HG02870 (cell line): ENCODE measurements around the gene NISCH.

Experiments
- ATAC-seq: cut with Tn5 transposase; IDR thresholded peaks from one replicate; pipeline ENCODE4 v1.9.1; 2021; ENCODE audit warnings: mild to moderate bottlenecking, moderate library complexity; ENCODE audit not compliant: unreplicated experiment

NISCH gene

GRCh38 chr3:52470920-52471319, 15.5 kb downstream of the NISCH start:
- ATAC-seq: no peak

GRCh38 chr3:52471371-52472238, 16.2 kb downstream of the NISCH start:
- ATAC-seq: no peak

- no peak for ATAC-seq
Observed at GRCh38 chr3:52472239-52473000, 17.0 kb downstream of the NISCH start.

- ATAC-seq: no peak
Observed at GRCh38 chr3:52473026-52473425, 17.6 kb downstream of the NISCH start.

GRCh38 chr3:52477076-52477795, 21.8 kb downstream of the NISCH start:
- ATAC-seq: no peak

GRCh38 chr3:52477796-52478095, 22.3 kb downstream of the NISCH start:
- no peak for ATAC-seq

- ATAC-seq: no peak
Observed at GRCh38 chr3:52479037-52479876, 23.9 kb downstream of the NISCH start.

GRCh38 chr3:52479877-52480575, 24.6 kb downstream of the NISCH start:
- ATAC-seq: no peak

GRCh38 chr3:52480768-52481715, 25.6 kb downstream of the NISCH start:
- no peak for ATAC-seq

- ATAC-seq: no peak
Observed at GRCh38 chr3:52481819-52482521, 26.6 kb downstream of the NISCH start.

GRCh38 chr3:52483081-52483480, 27.7 kb downstream of the NISCH start:
- no peak for ATAC-seq

GRCh38 chr3:52483577-52484381, 28.4 kb downstream of the NISCH start:
- no peak for ATAC-seq

GRCh38 chr3:52484680-52485461, 29.5 kb downstream of the NISCH start:
- no peak for ATAC-seq

GRCh38 chr3:52487050-52487787, 31.8 kb downstream of the NISCH start:
- ATAC-seq: no peak

GRCh38 chr3:52487788-52488691, 32.6 kb downstream of the NISCH start:
- no peak for ATAC-seq
